Measurements from ENCODE around the gene CCDC187.

GRCh38 chr9:136219276-136219675, 84.6 kb downstream of the CCDC187 start:
- TF ChIP-seq TCF12 (IDR thresholded peaks at IDR 0.05) (no peak), TCF12 (CRISPR knock-in tag; IDR thresholded peaks at IDR 0.05) (no peak), SOX6 (IDR thresholded peaks at IDR 0.05) (no peak), SOX6 (CRISPR knock-in tag; IDR thresholded peaks at IDR 0.05) (no peak), ZNF10 (CRISPR knock-in tag; IDR thresholded peaks at IDR 0.05; ENCODE audit: borderline replicate concordance, low read depth) (no peak), ZFP62 (CRISPR knock-in tag; IDR thresholded peaks at IDR 0.05) (no peak), BHLHE40 (IDR thresholded peaks at IDR 0.05; ENCODE audit: low read length) (no peak)
